Lung (tissue), 12 donors: ENCODE data around the gene PSD2. TPM values are rescaled to one million over a fixed set of nuclear protein-coding genes. Genes with fewer than 3 reads are reported as not detected.

ENCODE experiments used
- ATAC-seq: fragments of 200-7000 bp; cut with Tn5 transposase; one replicate; pipeline ENCODE4 v1.9.1; 2020; ENCODE audit warnings: moderate number of reproducible peaks; ENCODE audit not compliant: insufficient read depth, low FRiP score
- DNase-seq, 3 donors: peaks; one replicate each; pipeline ENCODE4 v3.0.0-alpha.2; 2013 to 2017
- H3K27ac ChIP-seq, 2 donors: one replicate each; pipeline ENCODE4 v1.5.1; 2013; ENCODE audit warnings: mild to moderate bottlenecking in 2 of 2, moderate library complexity in 2 of 2, control low read depth in 1 of 2, inconsistent platforms in 1 of 2, low read depth in 1 of 2, low read length in 1 of 2
- H3K27me3 ChIP-seq, 3 donors: one replicate each; pipeline ENCODE4 v1.5.1; 2013; ENCODE audit warnings: low read length in 2 of 3; ENCODE audit not compliant: control insufficient read depth in 3 of 3, insufficient read depth in 3 of 3
- H3K36me3 ChIP-seq, 4 donors: one replicate each; pipeline ENCODE4 v1.5.1; 2013; ENCODE audit warnings: low read length in 4 of 4, mild to moderate bottlenecking in 1 of 4, moderate library complexity in 1 of 4; ENCODE audit not compliant: control insufficient read depth in 4 of 4, insufficient read depth in 4 of 4
- H3K4me1 ChIP-seq, 5 donors: one replicate each; pipeline ENCODE4 v1.5.1; 2013; ENCODE audit warnings: low read length in 5 of 5, mild to moderate bottlenecking in 2 of 5, moderate library complexity in 1 of 5; ENCODE audit not compliant: control insufficient read depth in 5 of 5, insufficient read depth in 5 of 5
- H3K4me3 ChIP-seq: one replicate; pipeline ENCODE4 v1.5.1; 2013; ENCODE audit warnings: mild to moderate bottlenecking, control low read depth, moderate library complexity
- H3K9ac ChIP-seq, 2 donors: one replicate each; pipeline ENCODE4 v1.5.1; 2013; ENCODE audit warnings: low read length in 2 of 2, control low read depth in 1 of 2; ENCODE audit not compliant: insufficient read depth in 1 of 2
- H3K9me3 ChIP-seq, 4 donors: one replicate each; pipeline ENCODE4 v1.5.1; 2013; ENCODE audit warnings: low read length in 3 of 4, mild to moderate bottlenecking in 1 of 4, moderate library complexity in 1 of 4; ENCODE audit not compliant: control insufficient read depth in 4 of 4, insufficient read depth in 3 of 4
- CTCF ChIP-seq: IDR thresholded peaks from 2 replicates; pipeline ENCODE4 v1.5.1; 2012; ENCODE audit warnings: mild to moderate bottlenecking; ENCODE audit errors: control extremely low read depth, extremely low read depth
- WGBS, 2 donors: extraction: QIAGEN DNeasy Blood & Tissue Kit; methylation state at CpG; one replicate each; pipeline ENCODE4 v1.1.7; 2013; 5-methylcytosine and 5-hydroxymethylcytosine counted together
- polyA plus RNA-seq, 2 donors: library from polyadenylated mRNA; stranded (reverse); fragments of 200-250 nt; gene quantifications; one replicate each; pipeline ENCODE4 v1.2.1, GENCODE V29; 2013
- total RNA-seq, 2 donors: library from RNA; depleted of rRNA in 1 of 2; stranded (reverse); fragments of >200 nt in 1 of 2; gene quantifications; one replicate each; pipeline ENCODE4 v1.2.1, GENCODE V29; 2014 to 2021
- donor health status: control.
- donor health status: control.
- donor health status: Bipolar disorder and iron deficiency.
- donor health status: healthy.
- donor health status: DM: yes; HTN: yes; CAD: no.

PSD2 gene
- total and polyA plus RNA-seq, 4 donors, result 0.01 to 0.20 (median 0.05) TPM

- H3K9me3 ChIP-seq, result peaks cover 0 to 10% (median 0%) of the 10 kb centered on the region in 4 donors
- H3K4me3 ChIP-seq, result no peak overlapping the region
- no peak overlapping the region for H3K27ac ChIP-seq
- ATAC-seq, result no peak
- H3K9ac ChIP-seq, result no peak overlapping the region
- no peaks in the 10 kb centered on the region for H3K36me3 ChIP-seq
- no peaks in the 10 kb centered on the region for H3K27me3 ChIP-seq
- DNase-seq, result peak in 1 of 3 donors; percentile 7
- TF ChIP-seq CTCF, result no peak
- H3K4me1 ChIP-seq, result no peaks in the 10 kb centered on the region
- 92 to 93% methylated on average over 6 to 11 of the region's 11 CpGs for WGBS, 2 donors
Measured at GRCh38 chr5:139821806-139822552, 26.4 kb downstream of the PSD2 start.

GRCh38 chr5:139822553-139823425, 27.2 kb downstream of the PSD2 start:
- no peak overlapping the region for H3K9ac ChIP-seq
- ATAC-seq (no peak), DNase-seq (peak in 1 of 3 donors; percentile 9)
- no peak overlapping the region for H3K4me3 ChIP-seq
- H3K36me3 ChIP-seq, result no peaks in the 10 kb centered on the region
- peaks cover 0 to 10% (median 0%) of the 10 kb centered on the region in 4 donors for H3K9me3 ChIP-seq
- WGBS, 2 donors, result 85 to 92% methylated on average over 25 of the region's 25 CpGs
- no peak for TF ChIP-seq CTCF
- no peaks in the 10 kb centered on the region for H3K4me1 ChIP-seq
- H3K27ac ChIP-seq, result no peak overlapping the region
- no peaks in the 10 kb centered on the region for H3K27me3 ChIP-seq

- no peak overlapping the region for H3K9ac ChIP-seq
- WGBS, 2 donors, result 85 to 87% methylated on average over 7 of the region's 7 CpGs
- ATAC-seq (no peak), DNase-seq (peak; percentile 8 to 31 (median 21))
- no peak for TF ChIP-seq CTCF
- peaks cover 0 to 5% (median 0%) of the 10 kb centered on the region in 4 donors for H3K9me3 ChIP-seq
- no peak overlapping the region for H3K4me3 ChIP-seq
- H3K4me1 ChIP-seq, result no peaks in the 10 kb centered on the region
- H3K27ac ChIP-seq, result no peak overlapping the region
- no peaks in the 10 kb centered on the region for H3K36me3 ChIP-seq
- no peaks in the 10 kb centered on the region for H3K27me3 ChIP-seq
Measured at GRCh38 chr5:139823757-139824355, 28.2 kb downstream of the PSD2 start.
